GM12872 (cell line): ENCODE measurements around the gene FAAH2.

Experiments
- CTCF ChIP-seq: IDR thresholded peaks from 3 replicates; pipeline ENCODE4 v1.5.1; 2011; ENCODE audit warnings: low read depth, mild to moderate bottlenecking, low read length, moderate library complexity; ENCODE audit not compliant: insufficient read depth

FAAH2 gene

GRCh38 chrX:57406149-57406548, 119.6 kb downstream of the FAAH2 start:
- TF ChIP-seq CTCF, result no peak

DNA sequence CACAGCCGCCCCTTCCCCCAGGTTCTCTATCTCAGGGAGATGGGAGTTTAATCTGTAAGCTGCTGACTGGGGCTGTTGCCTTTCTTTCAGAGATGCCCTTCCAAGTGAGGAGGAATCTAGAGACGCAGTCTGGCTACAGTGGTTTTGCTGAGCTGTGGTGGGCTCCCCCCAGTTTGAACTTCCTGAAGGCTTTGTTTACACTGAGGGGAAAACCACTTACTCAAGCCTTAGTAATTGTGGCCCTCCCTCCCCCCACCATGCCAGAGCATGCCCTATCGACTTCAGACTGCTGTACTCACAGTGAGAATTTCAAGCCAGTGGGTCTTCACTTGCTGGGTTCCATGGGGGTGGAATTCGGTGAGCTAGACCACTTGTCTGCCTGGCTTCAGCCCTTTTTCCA, 131.3 kb downstream of the FAAH2 start:
- TF ChIP-seq CTCF, result no peak

DNA sequence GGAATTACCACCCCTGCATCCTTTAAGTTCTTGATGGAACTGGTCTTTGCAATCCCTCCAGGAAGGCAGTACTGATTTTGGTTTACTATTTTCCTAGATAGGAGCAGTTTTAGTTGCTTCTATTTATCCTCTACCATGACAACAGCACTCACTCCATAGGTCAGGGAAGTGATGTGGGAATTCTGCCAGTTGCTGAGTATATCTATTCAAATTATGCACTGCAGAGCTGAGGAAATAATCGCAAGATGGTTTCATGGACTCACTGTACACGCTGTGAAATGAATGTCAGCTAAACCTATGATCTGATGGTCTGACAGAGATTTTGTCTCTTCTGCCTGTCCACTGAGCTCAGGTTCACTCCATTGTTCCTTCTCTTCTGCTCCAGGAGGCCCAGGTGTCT, 135.8 kb downstream of the FAAH2 start:
- TF ChIP-seq CTCF, result no peak

DNA sequence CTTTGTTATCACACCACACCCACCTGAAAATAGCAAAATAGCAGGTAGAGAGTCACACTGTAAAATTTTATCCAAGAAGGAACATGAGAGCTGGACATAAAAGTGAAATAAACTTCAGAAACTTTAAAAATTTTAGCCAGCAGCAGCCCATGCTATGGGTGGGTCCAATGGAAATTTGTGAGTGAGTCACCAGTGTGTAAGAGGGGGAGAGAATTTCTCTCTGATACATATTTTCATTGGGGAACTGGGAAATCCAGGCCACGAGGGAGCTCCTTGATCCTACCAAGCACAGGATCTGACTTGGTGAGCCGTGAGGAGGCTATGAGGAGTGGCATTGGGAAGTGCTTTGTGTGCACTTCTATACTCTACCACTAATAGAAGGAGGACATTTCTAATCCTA, 136.3 kb downstream of the FAAH2 start:
- TF ChIP-seq CTCF, result no peak

DNA sequence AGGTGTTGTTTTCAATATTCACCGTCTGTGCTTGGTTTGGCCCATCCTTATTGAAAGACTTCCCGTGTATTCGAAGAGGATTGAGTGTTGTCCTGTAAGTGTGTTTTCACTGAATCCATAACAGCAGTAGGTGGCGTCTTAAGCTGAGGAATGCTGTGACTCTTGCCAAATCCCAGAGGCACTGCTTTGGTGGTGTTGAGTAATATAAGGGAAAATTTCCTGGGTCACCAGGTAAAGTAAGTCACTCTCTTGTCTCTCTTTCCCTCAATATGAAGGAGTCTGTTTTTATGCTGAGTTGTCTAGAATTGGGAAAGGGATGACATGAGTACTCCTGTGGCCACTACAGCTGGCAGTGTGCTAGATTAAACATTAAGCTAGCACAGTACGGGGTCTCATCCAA, 158.6 kb downstream of the FAAH2 start:
- TF ChIP-seq CTCF, result no peak

GRCh38 chrX:57445832-57446231, 159.3 kb downstream of the FAAH2 start:
- no peak for TF ChIP-seq CTCF

GRCh38 chrX:57447856-57448255, 161.3 kb downstream of the FAAH2 start:
- TF ChIP-seq CTCF, result no peak
